Measurements from ENCODE around the gene PTPRN2. TPM values are rescaled to one million over a fixed set of nuclear protein-coding genes. Genes with fewer than 3 reads are reported as not detected.

Gene PTPRN2
- total RNA-seq, 2 experiments from 2014 or later = 0.70 TPM; not detected in 1

- no peaks in the 10 kb centered on the region for H3K9me2 ChIP-seq (ENCODE audit: insufficient read depth, low read length)
- H2AFZ ChIP-seq (ENCODE audit: low read length) = no peak overlapping the region
- no peaks in the 10 kb centered on the region for H3K9me3 ChIP-seq (ENCODE audit: low read length)
- H4K20me1 ChIP-seq (ENCODE audit: insufficient read depth, low read length) = no peaks in the 10 kb centered on the region
- DNase-seq (ENCODE audit: low spot score) = no peak
- TF ChIP-seq EZH2phosphoT487 (IDR thresholded peaks at IDR 0.05; ENCODE audit: borderline replicate concordance, low read depth, low read length) = no peak
- CTCF ChIA-PET (ENCODE audit: unreplicated experiment) = no interaction called here
- no peaks in the 10 kb centered on the region for H3K79me2 ChIP-seq (ENCODE audit: insufficient read depth, low read depth, low read length)
- H3K4me2 ChIP-seq (ENCODE audit: low read length) = no peak overlapping the region
- POLR2A ChIA-PET = no interaction called here
- H3K4me3 ChIP-seq (ENCODE audit: low read depth, low read length, poor library complexity, severe bottlenecking) = no peak overlapping the region
- H3K36me3 ChIP-seq (ENCODE audit: insufficient read depth, low read length) = no peaks in the 10 kb centered on the region
- no TSS peak for BruUV-seq (replicated peaks)
- intact Hi-C loops (cut with micrococcal nuclease; ENCODE audit: unreplicated experiment) = no loop called here
- no peak overlapping the region for H3K27ac ChIP-seq (ENCODE audit: low read depth, low read length, poor library complexity, severe bottlenecking)
- no peaks in the 10 kb centered on the region for H3K4me1 ChIP-seq (ENCODE audit: insufficient read depth, low read length, poor library complexity, severe bottlenecking)
Measured at GRCh38 chr7:158357898-158358821, 229.5 kb downstream of the PTPRN2 start.

- no peak overlapping the region for H3K27ac ChIP-seq (ENCODE audit: low read depth, low read length, poor library complexity, severe bottlenecking)
- H3K9me3 ChIP-seq (ENCODE audit: low read length) = no peaks in the 10 kb centered on the region
- ChIA-PET POLR2A (no interaction called here), CTCF (ENCODE audit: unreplicated experiment) (no interaction called here)
- TF ChIP-seq EZH2phosphoT487 (IDR thresholded peaks at IDR 0.05; ENCODE audit: borderline replicate concordance, low read depth, low read length) = no peak
- no peak for TF ChIP-seq CTCF (conservative IDR thresholded peaks at IDR 0.05; ENCODE audit: low read length)
- intact Hi-C loops (cut with micrococcal nuclease; ENCODE audit: unreplicated experiment) = no loop called here
- no peak for DNase-seq (ENCODE audit: low spot score)
- no peaks in the 10 kb centered on the region for H3K9me2 ChIP-seq (ENCODE audit: insufficient read depth, low read length)
- no peak overlapping the region for H3K4me2 ChIP-seq (ENCODE audit: low read length)
- H3K4me3 ChIP-seq (ENCODE audit: low read depth, low read length, poor library complexity, severe bottlenecking) = no peak overlapping the region
- H3K79me2 ChIP-seq (ENCODE audit: insufficient read depth, low read depth, low read length) = no peaks in the 10 kb centered on the region
- no peaks in the 10 kb centered on the region for H3K4me1 ChIP-seq (ENCODE audit: insufficient read depth, low read length, poor library complexity, severe bottlenecking)
- H4K20me1 ChIP-seq (ENCODE audit: insufficient read depth, low read length) = no peaks in the 10 kb centered on the region
- no TSS peak for BruUV-seq (replicated peaks)
- no peak overlapping the region for H2AFZ ChIP-seq (ENCODE audit: low read length)
- H3K36me3 ChIP-seq (ENCODE audit: insufficient read depth, low read length) = no peaks in the 10 kb centered on the region
Measured at GRCh38 chr7:158357106-158357897, 230.3 kb downstream of the PTPRN2 start.

GRCh38 chr7:158356454-158356853 is 231.2 kb downstream of the PTPRN2 start:
- Histone ChIP-seq H3K4me2 (ENCODE audit: low read length) (no peak overlapping the region), H3K27ac (ENCODE audit: low read depth, low read length, poor library complexity, severe bottlenecking) (no peak overlapping the region), H3K4me3 (ENCODE audit: low read depth, low read length, poor library complexity, severe bottlenecking) (no peak overlapping the region), H3K79me2 (ENCODE audit: insufficient read depth, low read depth, low read length) (no peaks in the 10 kb centered on the region), H3K36me3 (ENCODE audit: insufficient read depth, low read length) (no peaks in the 10 kb centered on the region), H3K9me3 (ENCODE audit: low read length) (no peaks in the 10 kb centered on the region), H4K20me1 (ENCODE audit: insufficient read depth, low read length) (no peaks in the 10 kb centered on the region), H3K4me1 (ENCODE audit: insufficient read depth, low read length, poor library complexity, severe bottlenecking) (no peaks in the 10 kb centered on the region), H3K9me2 (ENCODE audit: insufficient read depth, low read length) (no peaks in the 10 kb centered on the region), H2AFZ (ENCODE audit: low read length) (no peak overlapping the region)
- CTCF ChIA-PET (ENCODE audit: unreplicated experiment) = no interaction called here
- TF ChIP-seq EZH2phosphoT487 (IDR thresholded peaks at IDR 0.05; ENCODE audit: borderline replicate concordance, low read depth, low read length) = no peak
- no peak for TF ChIP-seq CTCF (conservative IDR thresholded peaks at IDR 0.05; ENCODE audit: low read length)
- POLR2A ChIA-PET = no interaction called here
- no peak for DNase-seq (ENCODE audit: low spot score)
- intact Hi-C loops (cut with micrococcal nuclease; ENCODE audit: unreplicated experiment) = no loop called here
- BruUV-seq (replicated peaks) = no TSS peak

Data from OCI-LY7 (cell line).